Activated CD8-positive, alpha-beta memory T cell treated with anti-CD3 and anti-CD28 coated beads, Interleukin-2, amount 50 U/mL, for 1 hour (primary cell): ENCODE data around the gene FBXL2.

ENCODE experiments used
- DNase-seq: peaks from one replicate; pipeline ENCODE4 v3.0.0-alpha.2; 2020; ENCODE audit errors: extremely low read depth

The FBXL2 gene, protein sequence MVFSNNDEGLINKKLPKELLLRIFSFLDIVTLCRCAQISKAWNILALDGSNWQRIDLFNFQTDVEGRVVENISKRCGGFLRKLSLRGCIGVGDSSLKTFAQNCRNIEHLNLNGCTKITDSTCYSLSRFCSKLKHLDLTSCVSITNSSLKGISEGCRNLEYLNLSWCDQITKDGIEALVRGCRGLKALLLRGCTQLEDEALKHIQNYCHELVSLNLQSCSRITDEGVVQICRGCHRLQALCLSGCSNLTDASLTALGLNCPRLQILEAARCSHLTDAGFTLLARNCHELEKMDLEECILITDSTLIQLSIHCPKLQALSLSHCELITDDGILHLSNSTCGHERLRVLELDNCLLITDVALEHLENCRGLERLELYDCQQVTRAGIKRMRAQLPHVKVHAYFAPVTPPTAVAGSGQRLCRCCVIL

DNA sequence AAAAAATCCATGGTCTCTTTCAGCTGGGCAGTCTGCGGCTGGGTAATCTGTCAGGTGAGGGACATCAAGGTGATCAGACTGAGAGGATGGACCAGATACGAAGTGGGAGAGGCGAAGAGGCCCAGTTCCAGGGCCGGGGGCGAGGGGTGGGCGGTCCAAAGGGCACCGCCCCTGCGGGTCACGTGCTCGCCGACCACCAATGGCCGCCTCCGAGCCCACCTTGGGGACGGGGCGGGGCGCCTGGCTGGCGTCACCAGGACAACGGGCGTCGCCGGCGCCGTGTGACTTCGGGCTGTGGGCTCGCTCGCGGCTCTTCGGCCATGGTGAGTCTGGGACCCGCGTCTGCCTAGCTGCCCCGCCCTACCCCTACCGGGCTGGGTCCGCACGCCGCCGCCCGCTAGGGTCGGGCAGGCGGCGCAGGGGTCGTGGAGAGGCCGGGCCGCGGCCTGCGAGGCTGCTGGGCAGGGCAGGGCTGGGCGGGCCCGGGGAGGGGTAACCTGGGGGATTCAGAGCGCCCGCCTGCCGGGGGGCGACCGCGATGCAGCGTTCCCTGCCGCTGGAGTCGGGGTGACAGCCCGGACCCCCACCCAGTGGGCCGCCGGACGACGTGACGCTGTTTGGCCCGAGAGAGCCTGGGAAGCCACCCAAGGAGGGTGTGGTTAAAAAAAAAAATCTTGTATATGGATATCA lies at the start of gene FBXL2:
FBXL2 (plus strand) TSS at position 250 of the 690 bp plus-strand sequence; CDS start at position 321, 71 bp downstream.
- no peak for DNase-seq

DNA sequence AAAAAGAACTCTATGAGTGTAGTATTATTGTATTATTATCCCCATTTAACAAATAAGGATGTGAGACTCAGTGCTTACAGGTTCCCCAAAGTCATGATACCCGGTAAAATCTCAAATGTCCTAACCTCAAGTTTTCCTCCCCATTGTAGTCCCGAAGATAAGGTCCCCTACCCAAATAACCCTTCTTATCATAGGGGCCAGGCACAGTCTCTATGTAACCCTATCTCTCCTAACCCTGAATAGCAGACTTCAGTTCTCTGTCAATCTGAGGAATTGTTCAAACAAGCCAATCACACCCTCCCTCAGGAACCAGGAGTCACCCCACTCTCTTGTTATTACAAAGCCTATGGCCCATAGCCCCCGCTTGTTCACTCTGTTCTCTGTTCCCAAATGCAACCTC lies 48.2 kb upstream of the FBXL2 start:
- no peak for DNase-seq

DNA sequence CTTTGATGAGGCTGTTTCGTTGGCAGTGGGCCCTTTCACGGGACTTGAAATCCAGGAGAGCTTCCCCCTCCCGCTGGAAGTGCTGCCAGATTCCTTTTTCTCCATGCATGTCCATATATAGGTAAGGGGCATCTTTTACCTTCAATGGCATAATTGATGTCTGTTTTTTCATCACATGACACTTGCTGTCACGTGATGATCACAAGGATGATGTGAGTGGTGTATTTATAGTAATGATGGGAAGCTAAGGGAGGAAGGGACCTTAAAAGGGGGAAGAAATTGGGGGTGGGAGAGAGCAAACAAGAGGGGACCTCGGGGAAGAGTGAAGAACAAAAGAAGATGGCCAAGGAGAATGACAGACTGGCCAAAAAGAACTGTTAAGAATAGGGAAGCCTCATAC lies 47.3 kb upstream of the FBXL2 start:
- DNase-seq: no peak

DNA sequence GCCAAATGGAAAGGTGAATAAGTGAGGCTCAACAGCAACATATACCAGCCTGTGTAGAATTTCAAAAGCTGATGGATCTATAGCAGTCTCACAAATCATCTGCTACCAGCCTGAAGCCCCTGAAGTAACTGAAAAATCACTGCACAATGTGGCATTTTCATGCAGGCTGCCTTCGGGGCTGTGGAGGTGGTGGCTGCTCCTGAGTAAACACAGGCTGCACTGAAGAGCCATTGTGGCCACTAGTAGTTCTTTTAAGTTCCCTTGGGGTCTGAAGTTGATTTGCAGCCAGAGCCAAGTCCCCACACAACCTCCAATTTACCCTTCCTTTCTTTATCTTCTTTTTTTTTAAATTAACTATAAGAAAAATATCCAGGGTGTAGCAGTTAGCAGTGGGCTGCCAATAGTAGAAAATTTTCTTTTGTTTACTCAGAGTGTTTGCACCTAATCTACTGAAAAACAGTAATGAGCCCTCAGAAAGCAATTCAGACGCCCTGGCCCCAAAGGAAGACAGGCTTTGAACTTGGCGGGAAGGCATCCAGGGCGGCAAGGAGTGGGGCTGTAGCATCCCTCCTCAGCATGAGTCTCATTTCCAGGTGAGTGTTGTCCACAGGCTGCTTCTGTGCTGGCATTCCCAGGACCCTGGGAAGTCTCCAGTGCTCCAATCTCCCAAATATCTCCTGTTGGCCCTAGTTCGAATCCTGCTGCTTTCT lies 45.3 kb upstream of the FBXL2 start:
- DNase-seq: no peak

DNA sequence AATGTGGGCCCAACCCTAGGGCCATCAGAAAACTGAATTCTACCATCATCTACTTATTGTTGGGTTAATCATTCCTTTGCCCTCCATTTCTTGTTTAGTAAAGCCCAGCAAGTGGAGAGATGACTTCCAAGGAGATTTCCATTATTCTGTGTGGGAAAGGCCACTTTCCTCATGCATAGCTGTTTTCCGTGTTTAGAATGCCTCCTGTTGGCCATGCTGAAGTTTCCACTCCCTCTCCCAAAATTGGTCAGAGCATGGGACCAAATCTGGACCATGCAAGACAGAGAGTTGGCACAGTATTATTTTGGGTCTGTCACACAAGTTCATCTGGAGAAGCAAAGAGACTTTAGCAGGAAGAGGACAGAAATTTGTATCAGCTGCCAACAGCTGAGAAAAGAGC lies 43.4 kb upstream of the FBXL2 start:
- no peak for DNase-seq

DNA sequence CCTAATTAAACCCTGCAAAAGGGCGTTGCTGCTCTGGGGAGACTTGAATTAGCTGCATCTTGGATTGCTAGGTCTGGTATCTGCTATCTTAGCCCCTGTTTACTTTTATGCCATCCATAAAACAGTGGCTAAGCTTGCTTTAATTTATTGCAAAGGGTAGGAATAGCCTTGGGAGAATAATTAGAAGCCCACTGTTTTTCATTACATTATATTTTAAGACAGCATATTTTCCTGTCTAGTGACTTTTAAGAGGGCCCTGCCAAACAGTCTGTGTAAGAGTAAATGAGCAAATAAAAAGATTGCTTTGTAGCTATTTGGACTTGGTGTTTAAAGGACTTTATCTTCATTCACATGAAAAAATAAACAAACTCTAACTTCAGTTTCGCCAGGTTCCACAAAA lies 41.2 kb upstream of the FBXL2 start:
- DNase-seq: no peak

DNA sequence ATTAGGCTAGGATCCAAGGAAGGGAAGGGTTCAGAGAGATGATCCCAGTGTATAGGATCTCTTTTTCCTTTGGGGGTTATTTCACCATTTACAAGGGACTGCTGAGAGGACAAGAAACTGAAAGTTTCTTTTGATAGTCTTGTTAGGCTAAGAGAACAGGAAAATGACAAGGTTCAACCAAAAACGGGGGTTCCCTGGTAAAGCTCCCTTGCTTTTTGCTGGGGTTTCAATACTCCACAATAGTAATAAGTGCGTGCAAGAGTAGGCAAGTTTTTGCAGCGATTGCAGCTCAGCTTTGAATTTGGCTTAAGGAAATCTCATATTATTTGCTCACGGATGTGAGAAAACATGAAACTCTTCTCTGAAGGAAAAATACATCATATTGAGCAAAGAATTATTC lies 39.8 kb upstream of the FBXL2 start:
- no peak for DNase-seq

DNA sequence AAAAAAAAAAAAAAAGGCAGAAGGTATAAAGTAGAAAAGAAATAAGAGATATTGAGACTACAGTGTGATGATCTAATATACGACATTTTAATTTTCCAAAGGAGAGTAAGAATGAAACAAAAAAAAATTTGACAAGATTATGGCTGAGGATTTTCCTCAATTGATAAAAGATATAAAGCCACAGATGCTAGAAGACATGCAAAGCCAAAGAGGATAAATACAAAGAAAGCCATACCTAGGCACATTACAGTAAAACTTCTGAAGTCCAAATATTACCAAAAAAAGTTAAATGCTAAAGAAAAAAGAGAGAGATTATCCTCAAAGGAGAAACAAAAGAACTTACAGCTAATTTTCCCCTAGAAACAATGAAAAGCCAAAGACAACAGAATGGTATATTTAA lies 38.3 kb upstream of the FBXL2 start:
- no peak for DNase-seq

DNA sequence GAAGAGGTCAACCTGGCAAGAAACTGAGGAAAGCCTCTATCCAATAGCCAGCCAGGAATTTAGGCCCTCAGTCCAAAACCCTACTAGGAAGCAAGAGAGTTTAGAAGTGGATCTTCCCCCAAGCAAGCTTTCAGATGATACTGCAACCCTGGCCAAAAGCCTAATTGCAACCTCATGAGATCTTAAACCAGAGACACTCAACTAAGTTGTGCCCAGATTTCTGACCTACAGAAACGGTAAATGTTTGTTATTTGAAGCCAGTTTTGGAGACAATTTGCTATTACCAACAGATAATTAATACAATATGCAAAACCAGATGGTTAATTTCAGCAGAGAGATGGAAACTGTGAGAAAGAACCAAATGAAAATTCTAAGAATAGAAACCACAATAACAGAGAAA lies 37.0 kb upstream of the FBXL2 start:
- DNase-seq: no peak

DNA sequence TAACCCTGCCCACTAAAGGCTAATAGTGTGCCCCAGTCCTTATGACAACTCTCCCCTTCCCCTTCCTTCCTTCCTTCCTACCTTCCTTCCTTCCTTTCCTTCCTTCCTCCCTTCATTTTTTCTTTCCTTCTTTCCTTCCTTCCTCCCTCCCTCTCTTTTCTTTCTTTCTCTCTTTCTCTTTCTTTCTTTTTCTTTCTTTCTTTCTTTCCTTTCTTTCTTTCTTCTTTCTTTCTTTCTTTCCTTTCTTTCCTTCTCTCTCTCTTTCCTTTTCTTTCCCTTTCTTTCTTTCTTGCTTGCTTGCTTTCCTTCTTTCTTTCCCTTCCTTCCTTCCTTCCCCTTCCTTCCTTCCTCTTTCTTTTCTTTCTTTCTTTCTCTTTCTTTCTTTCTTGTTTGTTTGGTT lies 30.5 kb upstream of the FBXL2 start:
- DNase-seq: no peak

DNA sequence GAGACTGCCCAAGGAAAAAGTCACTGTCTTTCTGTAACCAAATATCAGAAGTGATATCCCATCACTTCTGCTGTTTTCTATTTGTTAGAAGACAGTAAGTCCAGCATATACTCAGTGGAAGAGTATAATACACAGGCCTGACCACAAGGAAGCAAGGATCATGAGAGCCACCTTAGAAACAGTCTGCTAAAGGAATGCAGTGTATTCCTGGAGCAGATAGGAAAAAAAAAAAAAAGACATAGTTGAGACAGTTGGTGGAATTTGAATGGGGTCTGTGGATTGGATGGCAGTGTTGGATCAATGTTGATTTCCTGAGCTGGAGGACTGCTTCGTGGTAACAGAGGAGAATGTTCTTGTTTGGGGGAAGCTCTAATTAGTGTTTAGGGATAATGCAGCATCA lies 26.5 kb upstream of the FBXL2 start:
- no peak for DNase-seq

DNA sequence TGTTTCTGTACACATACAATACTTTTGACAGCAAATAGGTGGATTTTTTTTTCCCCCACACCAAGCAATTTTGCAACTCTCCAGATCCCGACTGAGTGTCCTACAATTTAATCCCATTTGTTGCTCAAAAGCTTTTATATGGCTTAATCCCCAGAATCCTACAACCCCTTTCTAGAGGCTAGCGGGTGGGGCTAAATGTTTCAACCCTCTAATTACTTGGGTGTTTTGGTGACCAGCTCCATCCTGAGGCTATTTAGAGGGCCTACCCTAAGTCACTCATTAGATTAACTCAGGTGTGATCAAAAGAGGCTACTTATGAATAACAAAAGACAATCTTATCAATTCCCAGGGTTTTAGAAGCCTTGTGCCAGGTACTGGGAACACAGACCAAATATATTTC lies 21.0 kb upstream of the FBXL2 start:
- no peak for DNase-seq

DNA sequence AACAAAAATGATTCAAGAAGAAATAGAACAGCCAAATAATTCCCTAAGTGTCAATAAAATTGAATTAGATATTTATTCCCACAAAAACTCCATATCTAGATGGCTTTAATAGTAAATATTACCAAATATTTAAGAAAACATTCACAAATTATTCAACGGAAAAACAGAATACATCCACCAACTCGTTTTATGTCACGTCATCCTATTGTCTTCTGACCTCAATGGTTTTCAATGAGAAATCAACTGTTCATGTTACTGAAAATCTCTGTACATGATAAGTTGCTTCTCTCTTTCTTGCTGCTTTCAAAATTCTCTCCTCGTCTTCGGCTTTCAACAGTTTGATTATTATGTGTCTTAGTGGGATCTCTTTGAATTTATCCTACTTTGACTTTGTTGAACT lies 17.1 kb upstream of the FBXL2 start:
- no peak for DNase-seq

DNA sequence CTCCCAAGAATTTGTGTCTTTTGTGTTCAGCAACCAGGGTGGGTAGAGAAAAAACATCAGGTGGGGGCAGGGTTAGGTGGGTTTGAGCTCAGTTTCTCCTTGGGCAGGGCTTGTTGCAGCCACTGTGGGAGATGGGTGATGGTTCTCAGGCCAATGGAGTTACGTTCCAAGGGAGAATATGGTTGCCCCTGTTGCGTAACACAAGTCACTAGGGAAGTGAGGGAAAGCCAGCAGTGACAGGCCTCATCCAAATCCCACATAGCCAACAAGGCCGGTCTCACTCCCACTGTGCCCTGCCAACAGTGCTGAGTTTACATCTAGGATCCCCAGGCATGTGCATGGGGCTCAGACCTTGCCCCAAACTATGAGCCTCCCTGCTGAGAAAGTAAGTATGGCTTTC lies 7.9 kb upstream of the FBXL2 start:
- DNase-seq: no peak

DNA sequence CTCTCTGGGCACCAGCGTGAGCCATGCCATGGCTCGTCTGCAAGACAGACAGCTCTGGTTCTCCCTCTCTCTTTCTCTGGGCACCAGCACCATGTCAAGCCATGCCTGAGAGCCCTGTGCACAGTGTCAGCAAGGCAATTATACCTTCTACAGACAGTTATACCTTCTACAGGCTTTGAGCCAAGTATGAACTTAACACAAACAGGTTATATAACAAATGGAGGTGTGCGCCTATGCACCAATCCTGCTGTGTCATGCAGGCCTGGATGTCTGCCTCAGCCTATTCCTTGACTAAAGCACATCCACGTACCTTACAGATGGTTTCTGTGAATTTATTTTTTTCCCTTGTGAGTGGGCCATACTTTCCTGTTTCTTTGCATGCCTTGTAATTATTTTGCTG lies 5.9 kb upstream of the FBXL2 start:
- DNase-seq: no peak

DNA sequence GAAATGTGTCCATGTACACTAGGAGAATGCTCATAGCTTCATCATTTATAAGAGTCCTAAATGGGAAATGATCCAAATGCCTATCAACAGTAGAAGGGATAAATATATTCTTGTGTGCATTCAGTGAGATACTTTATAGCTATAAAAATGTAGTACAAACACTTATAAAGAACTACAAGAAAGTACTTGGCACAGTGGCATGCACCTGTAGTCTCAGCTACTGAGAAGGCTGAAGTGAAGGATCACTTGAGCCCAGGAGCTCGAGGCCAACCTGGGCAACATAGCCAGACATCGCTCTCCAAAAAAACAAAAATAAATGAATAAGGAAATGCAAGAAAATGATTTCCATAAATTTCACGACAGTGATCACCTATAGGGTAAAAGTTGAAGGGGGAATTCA lies 3.6 kb upstream of the FBXL2 start:
- DNase-seq: no peak

DNA sequence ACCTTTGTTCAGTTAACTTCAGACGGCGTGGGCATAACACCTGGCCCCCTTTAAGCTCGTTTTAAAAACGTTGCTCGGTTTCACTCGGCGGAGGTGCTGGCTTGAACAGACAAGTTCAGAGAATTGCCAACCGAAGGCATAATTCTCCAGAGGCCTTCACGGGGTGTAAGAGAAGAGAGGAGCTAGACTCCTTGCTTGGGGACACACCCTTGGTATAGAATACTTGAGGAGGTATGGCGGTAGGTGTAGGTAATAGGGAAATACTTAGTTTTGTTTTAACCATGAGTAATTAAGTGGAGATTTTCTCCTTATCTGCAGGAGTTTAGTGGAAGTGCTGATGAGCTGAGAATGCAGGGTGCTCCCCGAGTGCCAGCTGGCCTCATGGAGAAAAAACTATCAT lies 921 bp downstream of the FBXL2 start:
- no peak for DNase-seq

DNA sequence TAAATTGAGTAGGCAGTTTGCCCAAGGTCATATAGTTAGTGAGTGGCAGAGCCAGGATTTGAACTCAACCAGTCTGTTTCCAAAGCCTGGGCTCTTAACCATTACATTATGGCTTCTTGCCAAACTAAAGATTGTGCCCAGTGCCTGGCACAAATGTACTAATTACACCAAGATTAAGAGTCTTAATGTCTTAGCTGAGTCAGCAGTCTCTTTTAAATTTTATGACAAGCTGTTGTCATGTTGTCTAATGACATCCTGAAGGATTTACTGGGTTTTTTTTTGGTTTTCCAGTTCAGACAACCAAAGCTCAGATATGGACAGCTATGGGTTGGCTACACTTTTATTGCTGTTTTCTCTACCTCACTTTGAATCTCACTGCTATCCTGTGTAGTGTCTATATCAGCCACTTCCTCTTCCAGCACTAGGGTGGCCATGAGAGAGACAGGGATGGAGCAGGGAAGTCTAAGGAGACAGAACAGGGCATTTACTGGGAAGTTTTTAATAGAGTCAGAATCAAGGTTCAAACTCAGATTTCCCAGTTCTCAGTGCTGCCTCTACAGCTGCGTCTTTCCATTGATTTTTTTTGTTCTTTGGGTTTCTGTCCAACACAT lies 10.5 kb downstream of the FBXL2 start:
- DNase-seq: no peak

DNA sequence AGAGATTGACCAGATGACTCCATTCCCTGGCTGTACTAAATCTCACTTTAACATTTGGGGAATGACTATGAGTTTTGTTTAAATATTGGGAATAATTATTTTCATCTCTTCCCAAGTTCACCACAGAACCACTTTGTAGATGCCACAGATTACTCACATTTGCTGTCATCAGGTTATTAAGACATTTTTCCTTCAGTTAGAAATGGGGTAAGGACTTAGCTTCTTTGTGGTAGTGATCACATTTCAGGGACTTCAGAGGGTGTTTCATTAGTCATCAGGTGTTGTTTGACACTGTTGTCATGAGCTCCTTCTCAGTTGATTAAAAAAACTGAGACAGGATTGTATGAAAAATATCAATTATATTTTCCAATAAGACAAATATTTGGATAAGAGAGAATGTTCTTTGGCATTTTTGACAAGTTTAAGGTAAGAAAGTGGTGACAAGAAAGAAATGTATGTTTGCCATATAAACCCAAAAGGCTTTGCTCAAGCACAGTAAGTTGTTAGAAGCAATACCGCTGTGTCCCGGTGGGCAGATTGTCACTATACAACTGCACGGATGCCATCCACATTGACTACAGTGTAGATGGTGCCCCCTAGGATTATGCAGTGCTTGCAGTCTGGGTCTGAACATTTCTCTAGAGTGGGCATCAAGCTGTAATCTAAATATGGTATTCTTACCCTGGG lies 22.3 kb downstream of the FBXL2 start:
- no peak for DNase-seq

DNA sequence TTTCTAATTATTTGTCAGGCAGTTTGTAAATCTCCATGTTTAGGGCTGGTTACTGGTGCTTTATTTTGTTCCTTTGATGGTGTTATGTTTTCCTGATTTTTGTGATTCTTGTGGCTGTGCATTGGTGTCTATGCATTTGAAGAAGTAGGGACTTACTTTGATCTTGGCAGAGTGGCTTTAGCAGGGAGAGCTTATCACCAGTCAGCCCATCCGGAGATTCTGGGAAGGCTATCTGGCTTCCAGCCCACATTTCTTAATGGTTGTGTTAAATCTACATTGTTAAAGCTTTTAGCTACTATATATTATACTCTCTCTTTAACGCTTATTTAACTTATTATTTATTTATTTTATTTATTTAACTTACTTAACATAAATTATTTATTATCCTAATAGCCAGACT lies 35.1 kb downstream of the FBXL2 start:
- no peak for DNase-seq

DNA sequence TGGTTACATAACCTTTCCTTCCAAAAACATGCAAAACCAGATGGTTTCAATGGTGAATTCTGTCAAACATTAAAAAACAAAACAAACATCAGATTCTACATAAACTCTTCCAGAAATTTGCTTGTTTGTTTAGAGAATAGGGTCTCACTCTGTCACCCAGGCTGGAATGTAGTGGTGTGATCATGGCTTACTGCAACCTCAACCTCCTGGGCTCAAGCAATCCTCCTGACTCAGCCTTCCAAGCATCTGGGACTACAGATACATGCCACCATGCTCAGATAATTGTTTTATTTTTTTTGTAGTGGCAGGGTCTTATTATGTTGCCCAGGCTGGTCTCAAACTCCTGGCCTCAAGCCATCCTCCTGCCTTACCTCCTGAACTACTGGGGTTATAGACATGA lies 36.1 kb downstream of the FBXL2 start:
- DNase-seq: no peak

DNA sequence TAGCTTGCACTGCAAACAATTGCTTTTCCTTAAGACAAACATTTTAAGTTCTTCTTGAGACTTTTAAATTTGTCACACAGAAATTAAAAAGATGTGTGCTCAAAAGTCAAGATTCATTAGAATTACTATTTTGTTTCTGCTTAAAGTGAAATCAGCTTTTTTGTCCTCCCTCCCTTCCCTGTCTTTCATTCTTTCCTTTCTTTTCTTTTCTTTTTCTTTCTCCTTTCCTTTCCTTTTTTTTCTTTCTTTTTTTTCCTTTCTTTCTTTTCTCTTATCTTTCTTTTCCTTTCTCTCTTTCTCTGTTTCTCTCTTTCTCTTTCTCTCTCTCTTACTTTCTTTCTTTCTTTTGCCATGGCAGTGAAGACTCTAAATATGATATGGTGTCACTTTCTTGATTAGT lies 37.8 kb downstream of the FBXL2 start:
- no peak for DNase-seq
